Mammary epithelial cell (primary cell): ENCODE results near the gene GFOD2.

Source experiments
- CTCF ChIP-seq, 2 donors: IDR thresholded peaks in 1 of 2; conservative IDR thresholded peaks in 1 of 2; 2 replicates each; pipeline ENCODE4 v1.5.1; 2011 to 2012; ENCODE audit warnings: inconsistent platforms in 2 of 2, low read length in 2 of 2, mild to moderate bottlenecking in 2 of 2, control low read depth in 1 of 2, low read depth in 1 of 2; ENCODE audit not compliant: insufficient read depth in 1 of 2; ENCODE audit errors: extremely low read depth in 1 of 2
- EZH2 ChIP-seq: IDR thresholded peaks from 2 replicates; pipeline ENCODE4 v1.6.1; 2012; ENCODE audit warnings: low read length, inconsistent platforms, borderline replicate concordance

GRCh38 chr16:67661886-67662652, 57.0 kb downstream of the GFOD2 start:
- TF ChIP-seq CTCF (conservative IDR thresholded peaks at IDR 0.05 in 1 of 2, IDR thresholded peaks at IDR 0.05 in 1 of 2; ENCODE audit: extremely low read depth in 1 of 2, insufficient read depth in 1 of 2, low read depth in 1 of 2, low read length in 2 of 2) (no peak), EZH2 (no peak)
